ENCODE measurements around the gene STAMBPL1.

The STAMBPL1 gene

DNA sequence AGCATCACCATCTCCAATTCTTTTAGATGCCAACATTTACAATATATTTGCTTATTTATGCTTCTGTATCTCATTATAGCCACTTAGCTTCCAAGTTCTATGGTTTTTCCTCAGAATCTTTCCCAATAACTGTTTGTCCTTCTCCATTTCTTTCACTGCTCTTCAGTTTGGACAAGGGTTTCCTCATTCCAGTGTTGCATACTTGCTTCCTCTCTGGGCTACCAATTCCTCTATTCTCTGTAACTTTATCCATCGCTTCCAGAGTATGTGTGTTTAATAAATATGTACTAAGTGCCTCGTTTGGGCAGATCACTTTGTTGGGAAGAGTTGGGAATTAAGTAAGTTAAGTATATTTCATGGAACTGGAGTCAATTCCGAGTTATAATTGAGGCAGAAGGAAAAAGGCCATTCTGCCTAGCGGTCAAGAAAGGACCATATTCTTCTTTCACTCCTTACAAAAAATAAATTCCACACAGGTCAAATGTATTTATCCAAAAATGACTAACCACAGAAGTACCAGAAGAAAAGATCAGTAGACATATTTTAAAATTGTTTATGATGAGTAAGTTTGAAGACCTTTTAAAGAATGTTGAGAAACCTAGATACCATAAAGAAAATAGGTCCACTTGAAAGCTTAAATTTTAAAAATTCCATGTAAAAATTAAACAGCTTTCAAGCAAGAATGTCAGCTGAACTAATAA lies 10.8 kb downstream of the STAMBPL1 start:
- TF ChIP-seq, protein P1, sequence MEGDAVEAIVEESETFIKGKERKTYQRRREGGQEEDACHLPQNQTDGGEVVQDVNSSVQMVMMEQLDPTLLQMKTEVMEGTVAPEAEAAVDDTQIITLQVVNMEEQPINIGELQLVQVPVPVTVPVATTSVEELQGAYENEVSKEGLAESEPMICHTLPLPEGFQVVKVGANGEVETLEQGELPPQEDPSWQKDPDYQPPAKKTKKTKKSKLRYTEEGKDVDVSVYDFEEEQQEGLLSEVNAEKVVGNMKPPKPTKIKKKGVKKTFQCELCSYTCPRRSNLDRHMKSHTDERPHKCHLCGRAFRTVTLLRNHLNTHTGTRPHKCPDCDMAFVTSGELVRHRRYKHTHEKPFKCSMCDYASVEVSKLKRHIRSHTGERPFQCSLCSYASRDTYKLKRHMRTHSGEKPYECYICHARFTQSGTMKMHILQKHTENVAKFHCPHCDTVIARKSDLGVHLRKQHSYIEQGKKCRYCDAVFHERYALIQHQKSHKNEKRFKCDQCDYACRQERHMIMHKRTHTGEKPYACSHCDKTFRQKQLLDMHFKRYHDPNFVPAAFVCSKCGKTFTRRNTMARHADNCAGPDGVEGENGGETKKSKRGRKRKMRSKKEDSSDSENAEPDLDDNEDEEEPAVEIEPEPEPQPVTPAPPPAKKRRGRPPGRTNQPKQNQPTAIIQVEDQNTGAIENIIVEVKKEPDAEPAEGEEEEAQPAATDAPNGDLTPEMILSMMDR (IDR thresholded peaks at IDR 0.05; ENCODE audit: insufficient read depth, low read depth, low read length, missing control alignments) = no peak
- DNase-seq (ENCODE audit: low read depth) = no peak
- no peak overlapping the region for H3K4me3 ChIP-seq (ENCODE audit: low read length)

DNA sequence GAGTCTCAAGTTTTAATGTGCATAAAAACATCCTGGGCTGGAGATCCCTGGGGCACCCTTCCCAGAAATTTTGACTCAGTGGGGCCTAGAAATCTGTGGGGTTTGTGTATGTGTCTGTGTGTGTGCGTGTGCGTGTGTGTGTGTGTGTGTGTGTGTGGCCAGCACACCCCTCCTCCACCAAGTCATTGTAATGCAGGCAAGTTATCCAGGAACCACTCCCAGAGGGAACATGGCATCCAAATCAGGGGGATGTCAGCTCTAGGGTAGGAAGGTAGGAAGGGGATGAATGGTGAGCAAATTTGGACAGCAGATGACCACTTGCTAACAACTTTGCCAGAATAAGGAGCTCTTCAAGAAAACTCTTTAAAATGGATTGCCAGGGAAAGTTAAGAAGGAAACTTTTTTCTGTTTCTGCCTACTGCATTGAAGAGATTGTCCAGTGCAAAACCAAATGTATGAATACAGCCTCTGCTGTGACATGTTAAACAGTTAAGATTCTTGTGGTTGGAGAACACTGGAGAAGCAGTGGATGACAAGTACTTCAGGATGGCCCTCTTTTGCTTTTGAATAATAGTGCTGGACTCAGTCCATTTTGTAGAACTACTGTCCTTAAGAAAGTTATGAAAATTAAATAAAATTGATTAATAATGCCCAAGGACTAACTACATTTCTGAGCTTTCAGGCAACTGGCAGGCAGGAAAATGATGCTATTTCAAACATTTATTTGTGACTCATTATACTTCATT lies 12.3 kb downstream of the STAMBPL1 start:
- DNase-seq (ENCODE audit: low read depth) = no peak
- H3K4me3 ChIP-seq (ENCODE audit: low read length) = no peak overlapping the region
- TF ChIP-seq, protein P1 (IDR thresholded peaks at IDR 0.05; ENCODE audit: insufficient read depth, low read depth, low read length, missing control alignments) = no peak

DNA sequence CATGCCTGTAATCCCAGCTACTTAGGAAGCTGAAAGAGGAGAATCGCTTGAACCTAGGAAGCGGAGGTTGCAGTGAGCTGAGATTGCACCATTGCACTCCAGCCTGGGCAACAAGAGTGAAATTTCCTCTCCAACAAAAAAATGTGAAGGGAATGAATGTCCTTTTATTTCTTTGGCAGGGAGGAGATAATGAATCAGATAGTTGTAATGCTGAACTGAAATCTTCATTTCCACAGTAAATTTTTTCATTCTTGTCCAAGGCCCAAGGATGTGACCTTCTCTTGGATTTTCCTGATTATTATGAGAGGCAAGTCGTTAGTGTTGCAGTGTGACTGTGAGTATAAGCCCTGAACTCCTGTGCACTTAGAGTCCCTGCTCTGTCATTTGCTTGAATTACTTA lies 13.6 kb downstream of the STAMBPL1 start:
- no peak for DNase-seq (ENCODE audit: low read depth)
- no peak overlapping the region for H3K4me3 ChIP-seq (ENCODE audit: low read length)
- TF ChIP-seq, protein P1 (IDR thresholded peaks at IDR 0.05; ENCODE audit: insufficient read depth, low read depth, low read length, missing control alignments) = no peak

DNA sequence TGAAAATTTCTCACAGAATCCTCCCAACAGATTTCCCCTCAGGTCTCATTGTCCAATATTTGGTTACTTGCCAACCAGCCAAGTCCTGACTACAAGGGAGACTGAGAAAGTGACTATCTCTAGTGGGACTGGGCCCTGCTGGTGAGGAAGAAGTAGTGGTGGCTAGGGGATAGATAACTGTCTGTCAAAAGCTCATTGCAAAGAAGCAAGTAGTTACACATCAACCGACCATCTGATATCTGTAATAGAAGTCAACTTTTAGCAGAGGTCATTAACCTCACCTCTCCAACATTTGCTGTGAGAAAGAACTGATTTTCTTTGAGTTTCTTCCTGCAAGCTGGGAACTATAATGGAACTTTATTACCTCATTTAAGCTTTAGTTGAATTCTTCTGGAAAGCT lies 15.2 kb downstream of the STAMBPL1 start:
- TF ChIP-seq, protein P1 (IDR thresholded peaks at IDR 0.05; ENCODE audit: insufficient read depth, low read depth, low read length, missing control alignments) = no peak
- no peak for DNase-seq (ENCODE audit: low read depth)
- no peak overlapping the region for H3K4me3 ChIP-seq (ENCODE audit: low read length)

DNA sequence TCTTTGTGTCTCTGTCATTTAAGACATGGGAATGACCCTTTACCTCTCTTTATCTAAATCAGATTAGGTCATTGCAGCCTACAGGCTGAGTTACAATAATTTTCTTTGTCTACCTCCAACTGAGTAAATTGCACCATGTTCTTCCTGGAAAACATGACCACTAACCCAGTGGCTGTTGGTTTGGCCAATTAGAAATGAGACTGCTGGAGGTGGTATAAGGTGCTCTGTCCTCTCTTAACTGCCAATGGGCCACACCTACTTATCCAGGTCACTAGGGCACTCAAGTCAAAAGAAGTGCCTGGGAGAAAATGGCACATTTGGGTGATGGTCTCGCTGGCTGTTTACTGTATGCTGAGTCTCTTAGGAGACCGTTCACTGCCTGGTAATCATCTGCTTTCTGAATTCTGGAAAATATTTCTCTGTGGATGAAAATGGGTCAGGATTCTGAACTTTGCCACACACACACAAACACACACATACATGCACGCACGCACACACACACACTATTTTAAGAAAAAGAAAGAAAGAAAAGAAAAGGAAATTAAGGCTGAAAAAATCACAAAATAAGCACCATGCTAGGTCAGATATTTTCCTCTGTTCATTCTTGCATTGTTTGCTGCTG lies 16.4 kb downstream of the STAMBPL1 start:
- no peak overlapping the region for H3K4me3 ChIP-seq (ENCODE audit: low read length)
- no peak for DNase-seq (ENCODE audit: low read depth)
- TF ChIP-seq, protein P1 (IDR thresholded peaks at IDR 0.05; ENCODE audit: insufficient read depth, low read depth, low read length, missing control alignments) = no peak

DNA sequence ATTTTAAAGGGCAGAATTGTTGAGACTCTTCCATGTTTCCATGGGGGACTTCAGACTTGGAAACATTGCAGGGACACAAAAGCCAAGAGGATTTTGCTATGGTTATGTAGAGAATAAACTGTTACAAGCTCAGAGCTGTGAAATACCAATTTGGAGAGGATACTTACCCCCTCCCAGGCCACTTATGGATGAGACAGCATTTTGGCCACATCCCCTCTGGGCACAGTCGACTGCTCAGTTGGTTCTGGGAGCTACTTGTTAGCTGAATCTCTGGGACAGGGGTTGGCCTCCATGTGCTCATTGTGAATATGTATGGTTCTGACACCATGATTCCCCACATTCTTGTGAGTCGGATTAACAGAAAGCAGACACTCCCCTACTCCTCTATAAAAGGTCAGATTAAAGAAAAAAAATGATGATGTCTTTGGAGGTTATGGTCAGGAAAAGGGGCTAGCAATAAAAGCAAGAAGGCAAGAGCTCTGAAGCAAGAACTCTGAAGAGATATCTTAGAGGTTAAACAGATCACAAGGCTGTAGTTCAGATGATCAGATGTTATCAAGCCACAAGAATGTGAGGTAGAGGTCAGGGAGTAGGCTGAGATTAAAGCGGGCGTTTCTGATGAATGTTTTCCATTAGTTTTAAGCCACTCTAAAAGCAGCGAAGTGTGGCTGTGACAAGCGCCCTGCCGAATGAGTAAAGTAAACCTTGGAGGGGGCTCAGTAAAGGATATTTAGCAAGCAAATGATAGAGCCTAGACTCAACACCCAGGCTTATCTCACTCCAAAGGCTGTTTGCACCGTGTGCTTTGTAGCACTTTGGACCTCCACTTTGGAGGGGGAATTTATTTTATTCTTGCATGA lies 17.2 kb downstream of the STAMBPL1 start:
- H3K4me3 ChIP-seq (ENCODE audit: low read length) = no peak overlapping the region
- TF ChIP-seq, protein P1 (IDR thresholded peaks at IDR 0.05; ENCODE audit: insufficient read depth, low read depth, low read length, missing control alignments) = no peak
- no peak for DNase-seq (ENCODE audit: low read depth)

Data from epithelial cell of esophagus (primary cell).